HepG2 (cell line): ENCODE data around the gene ATP9B. TPM values are rescaled to one million over a fixed set of nuclear protein-coding genes. Genes with fewer than 3 reads are reported as not detected.

Source experiments
- ATAC-seq: fragments of 200-7000 bp; cut with Tn5 transposase; 3 replicates; pipeline ENCODE4 v1.9.1; 2020; ENCODE audit warnings: mild to moderate bottlenecking, moderate library complexity
- BruUV-seq: library from RNA; stranded (reverse); fragments of 400-500 nt; replicated peaks from 2 replicates; lab custom pipeline; 2021; lab: Mats Ljungman, UMichigan
- CTCF ChIA-PET: fragments of 300-600 bp; formaldehyde crosslinking; extraction: SDS; loops from one replicate; lab custom pipeline; 2021; ENCODE audit warnings: low total read pairs, inconsistent platforms, low intra/inter-chr PET ratio; lab: Yijun Ruan, JAX
- POLR2A ChIA-PET: fragments of 350-600 bp; sonication (Branson Sonifier 250); formaldehyde crosslinking; loops from one replicate; lab custom pipeline; 2020; ENCODE audit warnings: antibody characterized with exemption, inconsistent platforms; lab: Yijun Ruan, JAX
- DNase-seq: peaks from one replicate; pipeline ENCODE4 v3.0.0-alpha.2; 2015; ENCODE audit warnings: low spot score
- FAIRE-seq: peaks from 3 replicates; lab custom pipeline; 2011; peaks lifted over from hg19 to GRCh38; lab: Jason Lieb, UNC
- H2AFZ ChIP-seq: one replicate; pipeline ENCODE4 v1.6.1; 2011; ENCODE audit warnings: low read length, inconsistent platforms
- H3K27ac ChIP-seq: fragments of 300-600 bp; 3 replicates; pipeline ENCODE4 v1.8.0; 2011; ENCODE audit warnings: mixed run types, mild to moderate bottlenecking, mixed read lengths, low read length, inconsistent platforms; ENCODE audit not compliant: insufficient read depth; ENCODE audit errors: extremely low read length
- H3K27me3 ChIP-seq, 2 experiments: fragments of 200-600 bp in 1 of 2; 2 replicates in 1 of 2; 3 replicates in 1 of 2; pipeline versions ENCODE4 v1.6.0 to v1.8.0; 2011; ENCODE audit warnings: low read length in 2 of 2, mild to moderate bottlenecking in 2 of 2, moderate library complexity in 2 of 2, inconsistent platforms in 1 of 2; ENCODE audit not compliant: insufficient read depth in 2 of 2, control insufficient read depth in 1 of 2
- H3K36me3 ChIP-seq, 2 experiments: fragments of 200-600 bp in 1 of 2; replicated peaks in 1 of 2; 2 replicates in 1 of 2; 3 replicates in 1 of 2; pipeline versions ENCODE4 v1.5.1 to v1.8.0; 2011; ENCODE audit warnings: low read length in 2 of 2, inconsistent platforms in 1 of 2; ENCODE audit not compliant: insufficient read depth in 2 of 2, control insufficient read depth in 1 of 2
- H3K4me1 ChIP-seq: 2 replicates; pipeline ENCODE4 v1.5.1; 2012; ENCODE audit warnings: low read length, inconsistent platforms; ENCODE audit not compliant: insufficient read depth
- H3K4me2 ChIP-seq: 2 replicates; pipeline ENCODE4 v1.6.0; 2011; ENCODE audit warnings: low read depth, low read length, inconsistent platforms
- H3K4me3 ChIP-seq, 3 experiments: fragments of 200-600 bp in 1 of 3; sonication (generic), shearing (Covaris generic) in 1 of 3; replicated peaks in 1 of 3; 2 replicates each; pipeline ENCODE4 v1.5.1; 2011 to 2016; ENCODE audit warnings: low read length in 3 of 3, inconsistent platforms in 2 of 3, low read depth in 2 of 3, mild to moderate bottlenecking in 2 of 3, control low read depth in 1 of 3, mixed read lengths in 1 of 3; ENCODE audit not compliant: insufficient read depth in 1 of 3
- H3K79me2 ChIP-seq: one replicate; pipeline ENCODE4 v1.6.1; 2011; ENCODE audit warnings: low read length, inconsistent platforms; ENCODE audit not compliant: insufficient read depth
- H3K9ac ChIP-seq: 2 replicates; pipeline ENCODE4 v1.6.0; 2011; ENCODE audit warnings: mild to moderate bottlenecking, low read depth, low read length, inconsistent platforms; ENCODE audit not compliant: insufficient read depth
- H3K9me3 ChIP-seq: 2 replicates; pipeline ENCODE4 v1.5.1; 2012; ENCODE audit warnings: mild to moderate bottlenecking, low read length
- H4K20me1 ChIP-seq: 2 replicates; pipeline ENCODE4 v1.6.0; 2011; ENCODE audit warnings: inconsistent platforms, mild to moderate bottlenecking, low read length, moderate library complexity; ENCODE audit not compliant: insufficient read depth
- ARHGAP35 ChIP-seq: sonication (generic); formaldehyde crosslinking; IDR thresholded peaks from 2 replicates; pipeline ENCODE4 v1.9.0; 2022; ENCODE audit warnings: mild to moderate bottlenecking, inconsistent platforms, moderate library complexity, missing genetic modification reagents, borderline replicate concordance
- CHD2 ChIP-seq: IDR thresholded peaks from 2 replicates; pipeline ENCODE4 v1.6.1; 2011; ENCODE audit warnings: low read depth, low read length, improper control_type of control experiment
- JUND ChIP-seq: sonication (generic); formaldehyde crosslinking; IDR thresholded peaks from 2 replicates; pipeline ENCODE4 v1.8.0; 2022; ENCODE audit warnings: mild to moderate bottlenecking, missing genetic modification reagents
- MAZ ChIP-seq, 2 experiments: sonication (generic) in 1 of 2; formaldehyde crosslinking in 1 of 2; IDR thresholded peaks; 2 replicates each; pipeline versions ENCODE4 v1.5.0 to v1.6.1; 2012 to 2020; ENCODE audit warnings: low read depth in 2 of 2, mild to moderate bottlenecking in 2 of 2, borderline replicate concordance in 1 of 2, improper control_type of control experiment in 1 of 2, low read length in 1 of 2, missing genetic modification reagents in 1 of 2, moderate library complexity in 1 of 2
- MXI1 ChIP-seq: IDR thresholded peaks from 3 replicates; pipeline ENCODE4 v1.6.1; 2012; ENCODE audit warnings: low read depth, low read length, inconsistent platforms, borderline replicate concordance
- MYC ChIP-seq: sonication (generic); formaldehyde crosslinking; IDR thresholded peaks from 2 replicates; pipeline ENCODE4 v1.9.0; 2021; ENCODE audit warnings: missing genetic modification reagents, borderline replicate concordance
- NFATC3 ChIP-seq: sonication (generic); formaldehyde crosslinking; IDR thresholded peaks from 2 replicates; pipeline ENCODE4 v1.5.1; 2020; ENCODE audit warnings: mild to moderate bottlenecking, missing genetic modification reagents
- SIX4 ChIP-seq: sonication (generic); formaldehyde crosslinking; IDR thresholded peaks from 2 replicates; pipeline ENCODE4 v1.4.0; 2020; ENCODE audit warnings: missing genetic modification reagents
- SMYD3 ChIP-seq: sonication (generic); formaldehyde crosslinking; IDR thresholded peaks from 2 replicates; pipeline ENCODE4 v1.8.1; 2023; ENCODE audit warnings: mild to moderate bottlenecking, missing genetic modification reagents
- SNAPC2 ChIP-seq: sonication (generic); formaldehyde crosslinking; IDR thresholded peaks from 2 replicates; pipeline ENCODE4 v1.8.1; 2022; ENCODE audit warnings: mild to moderate bottlenecking, missing genetic modification reagents
- SP1 ChIP-seq, 2 experiments: fragments of 450-650 bp in 1 of 2; sonication (generic) in 1 of 2; formaldehyde crosslinking in 1 of 2; IDR thresholded peaks; 2 replicates each; pipeline versions ENCODE4 v1.4.0 to v1.6.1; 2016 to 2020; ENCODE audit warnings: missing genetic modification reagents in 1 of 2
- TBX2 ChIP-seq: sonication (generic); formaldehyde crosslinking; IDR thresholded peaks from 2 replicates; pipeline ENCODE4 v1.5.0; 2020; ENCODE audit warnings: missing genetic modification reagents, mild to moderate bottlenecking, borderline replicate concordance
- TFAP4 ChIP-seq: sonication (generic); IDR thresholded peaks from 2 replicates; pipeline ENCODE4 v1.6.1; 2016; ENCODE audit warnings: low read depth, borderline replicate concordance
- TOPORS ChIP-seq: sonication (generic); formaldehyde crosslinking; IDR thresholded peaks from 2 replicates; pipeline ENCODE4 v1.8.0; 2023; ENCODE audit warnings: mild to moderate bottlenecking, missing genetic modification reagents
- ZNF281 ChIP-seq: sonication (generic); formaldehyde crosslinking; IDR thresholded peaks from 2 replicates; pipeline ENCODE4 v1.4.0; 2020; ENCODE audit warnings: missing genetic modification reagents, borderline replicate concordance
- ZNF7 ChIP-seq: IDR thresholded peaks from 2 replicates; pipeline ENCODE4 v1.6.1; 2016; ENCODE audit warnings: missing biosample characterization, missing genetic modification reagents
- WGBS: methylation state at CpG from one replicate; pipeline ENCODE4 v1.1.6; 2017; ENCODE audit warnings: low lambda C conversion rate; 5-methylcytosine and 5-hydroxymethylcytosine counted together
- in situ Hi-C: cut with HindIII; loops from 2 replicates; pipeline ENCODE4 v1.10.0; 2017; ENCODE audit warnings: low pct_unique_long_range_greater_than_20kb; ENCODE audit not compliant: extremely low pct_ligation_motif_present
- intact Hi-C: fragments of 100-400 bp; cut with micrococcal nuclease; formaldehyde crosslinking; loops from one replicate; pipeline ENCODE4 v1.10.0; 2022; ENCODE audit not compliant: unreplicated experiment
- polyA plus RNA-seq, 8 experiments: library from polyadenylated mRNA; depleted of rRNA in 3 of 8; stranded (reverse) in 7 of 8; unstranded in 1 of 8; fragments of >200 nt; fragmentation: Illumina TruSeq in 4 of 8; extraction: Trizol in 4 of 8; gene quantifications; 2 replicates each; pipeline versions ENCODE4 v1.2.1 to v1.2.3, GENCODE V29; 2011 to 2016; ENCODE audit warnings: low read depth in 4 of 8, missing spikeins in 1 of 8, mixed read lengths in 1 of 8; ENCODE audit not compliant: insufficient read depth in 1 of 8
- total RNA-seq, 5 experiments: library from RNA; depleted of rRNA; stranded (reverse); fragments of >200 nt; fragmentation: Illumina TruSeq; extraction: Trizol; gene quantifications; 2 replicates each; pipeline ENCODE4 v1.2.3, GENCODE V29; 2016; ENCODE audit warnings: low read depth in 1 of 5

ATP9B gene
- total and polyA plus RNA-seq, 2 of the 13 experiments (the other 11 are each of a cell fraction or from before 2014, with no cell fraction given) = 10.8 to 11.3 TPM

GRCh38 chr18:79371561-79372121, 302.4 kb downstream of the ATP9B start:
- intact Hi-C loops = no loop called here
- Histone ChIP-seq H3K4me2 (no peak overlapping the region), H3K27ac (no peak overlapping the region), H4K20me1 (no peaks in the 10 kb centered on the region), H2AFZ (no peak overlapping the region), H3K27me3 (no peaks in the 10 kb centered on the region), H3K4me1 (no peaks in the 10 kb centered on the region), H3K36me3 (no peaks in the 10 kb centered on the region; a peak in 2 of 5 replicates), H3K9me3 (no peaks in the 10 kb centered on the region), H3K4me3 (no peak overlapping the region), H3K79me2 (no peaks in the 10 kb centered on the region), H3K9ac (no peak overlapping the region)
- in situ Hi-C loops = no loop called here
- FAIRE-seq = no peak
- ChIA-PET CTCF (no interaction called here), POLR2A (no interaction called here)
- BruUV-seq = no TSS peak
- WGBS = 96% methylated on average over 14 of the region's 14 CpGs
- no peak for DNase-seq
- ATAC-seq = no peak
- no peak for TF ChIP-seq TBX2 (CRISPR knock-in tag)
- TF ChIP-seq MAZ (IDR thresholded peaks at IDR 0.05; ENCODE audit: borderline replicate concordance, low read depth, low read length) = no peak
- TF ChIP-seq MAZ (CRISPR knock-in tag; IDR thresholded peaks at IDR 0.05; ENCODE audit: low read depth) = no peak

GRCh38 chr18:79372461-79372860, 303.3 kb downstream of the ATP9B start:
- in situ Hi-C loops (no loop called here), intact Hi-C loops (no loop called here)
- no peaks in the 10 kb centered on the region for H3K27me3 ChIP-seq
- ATAC-seq (no peak), FAIRE-seq (no peak), DNase-seq (no peak)
- no peak overlapping the region for H3K4me3 ChIP-seq
- H2AFZ ChIP-seq = no peak overlapping the region
- BruUV-seq = no TSS peak
- H3K27ac ChIP-seq = no peak overlapping the region
- ChIA-PET POLR2A (no interaction called here), CTCF (no interaction called here)
- H3K4me1 ChIP-seq = no peaks in the 10 kb centered on the region
- H3K9ac ChIP-seq = no peak overlapping the region
- H3K36me3 ChIP-seq = no peaks in the 10 kb centered on the region; a peak in 2 of 5 replicates
- no peaks in the 10 kb centered on the region for H3K9me3 ChIP-seq
- no peak overlapping the region for H3K4me2 ChIP-seq
- WGBS = 91% methylated on average over 10 of the region's 10 CpGs
- no peaks in the 10 kb centered on the region for H4K20me1 ChIP-seq
- no peaks in the 10 kb centered on the region for H3K79me2 ChIP-seq
- no peak for TF ChIP-seq SMYD3
- no peak for TF ChIP-seq SNAPC2 (CRISPR knock-in tag)
- no peak for TF ChIP-seq TFAP4
- no peak for TF ChIP-seq MXI1
- TF ChIP-seq ZNF7 (CRISPR knock-in tag) = no peak
- no peak for TF ChIP-seq SP1 (IDR thresholded peaks at IDR 0.05)
- no peak for TF ChIP-seq SP1 (CRISPR knock-in tag; IDR thresholded peaks at IDR 0.05)
- no peak for TF ChIP-seq NFATC3 (CRISPR knock-in tag)
- TF ChIP-seq SIX4 (CRISPR knock-in tag) = no peak
- no peak for TF ChIP-seq ARHGAP35 (CRISPR knock-in tag)
- TF ChIP-seq TOPORS = no peak
- TF ChIP-seq CHD2 = no peak
- TF ChIP-seq JUND (CRISPR knock-in tag) = no peak
- no peak for TF ChIP-seq ZNF281 (CRISPR knock-in tag)
- no peak for TF ChIP-seq MYC (CRISPR knock-in tag)
